HepG2 (cell line): Measurements from ENCODE around the gene BIRC6. TPM values are rescaled to one million over a fixed set of nuclear protein-coding genes. Genes with fewer than 3 reads are reported as not detected.

Experiments
- CENPX ChIP-seq: sonication (generic); formaldehyde crosslinking; IDR thresholded peaks from 2 replicates; pipeline ENCODE4 v1.9.0; 2021; ENCODE audit warnings: mild to moderate bottlenecking, missing genetic modification reagents, moderate library complexity
- DR1 ChIP-seq: sonication (generic); formaldehyde crosslinking; IDR thresholded peaks from 2 replicates; pipeline ENCODE4 v1.8.0; 2021; ENCODE audit warnings: mild to moderate bottlenecking, missing genetic modification reagents, inconsistent platforms
- KLF13 ChIP-seq: sonication (generic); formaldehyde crosslinking; IDR thresholded peaks from 2 replicates; pipeline ENCODE4 v1.4.0; 2020; ENCODE audit warnings: mild to moderate bottlenecking, missing genetic modification reagents
- MAZ ChIP-seq, 2 experiments: sonication (generic) in 1 of 2; formaldehyde crosslinking in 1 of 2; IDR thresholded peaks; 2 replicates each; pipeline versions ENCODE4 v1.5.0 to v1.6.1; 2012 to 2020; ENCODE audit warnings: low read depth in 2 of 2, mild to moderate bottlenecking in 2 of 2, borderline replicate concordance in 1 of 2, improper control_type of control experiment in 1 of 2, low read length in 1 of 2, missing genetic modification reagents in 1 of 2, moderate library complexity in 1 of 2
- MIER2 ChIP-seq: IDR thresholded peaks from 2 replicates; pipeline ENCODE4 v1.6.1; 2016; ENCODE audit warnings: missing biosample characterization, missing genetic modification reagents
- NAIF1 ChIP-seq: sonication (generic); formaldehyde crosslinking; IDR thresholded peaks from 2 replicates; pipeline ENCODE4 v1.5.0; 2020; ENCODE audit warnings: mild to moderate bottlenecking, missing genetic modification reagents, borderline replicate concordance
- NFYC ChIP-seq: IDR thresholded peaks from 2 replicates; pipeline ENCODE4 v1.6.1; 2016; ENCODE audit warnings: missing genetic modification reagents, missing compliant biosample characterization
- YEATS4 ChIP-seq: sonication (generic); formaldehyde crosslinking; IDR thresholded peaks from 2 replicates; pipeline ENCODE4 v1.4.0; 2020; ENCODE audit warnings: missing genetic modification reagents, borderline replicate concordance
- ZKSCAN8 ChIP-seq: IDR thresholded peaks from 2 replicates; pipeline ENCODE4 v1.6.1; 2016; ENCODE audit warnings: borderline replicate concordance, missing genetic modification reagents, missing compliant biosample characterization
- ZNF121 ChIP-seq: sonication (generic); formaldehyde crosslinking; IDR thresholded peaks from 2 replicates; pipeline ENCODE4 v1.5.0; 2020; ENCODE audit warnings: mild to moderate bottlenecking, missing genetic modification reagents
- ZNF431 ChIP-seq: sonication (generic); formaldehyde crosslinking; IDR thresholded peaks from 2 replicates; pipeline ENCODE4 v1.9.0; 2022; ENCODE audit warnings: missing genetic modification reagents, low read depth, mild to moderate bottlenecking, borderline replicate concordance
- ZNF543 ChIP-seq: sonication (generic); formaldehyde crosslinking; IDR thresholded peaks from 2 replicates; pipeline ENCODE4 v1.4.0; 2020; ENCODE audit warnings: mild to moderate bottlenecking, missing genetic modification reagents
- ZNF780A ChIP-seq: sonication (generic); formaldehyde crosslinking; IDR thresholded peaks from 2 replicates; pipeline ENCODE4 v1.8.0; 2022; ENCODE audit warnings: mild to moderate bottlenecking, missing genetic modification reagents, moderate library complexity
- ZSCAN25 ChIP-seq: sonication (generic); formaldehyde crosslinking; IDR thresholded peaks from 2 replicates; pipeline ENCODE4 v1.8.0; 2022; ENCODE audit warnings: mild to moderate bottlenecking, missing genetic modification reagents
- polyA plus RNA-seq, 8 experiments: library from polyadenylated mRNA; depleted of rRNA in 3 of 8; stranded (reverse) in 7 of 8; unstranded in 1 of 8; fragments of >200 nt; fragmentation: Illumina TruSeq in 4 of 8; extraction: Trizol in 4 of 8; gene quantifications; 2 replicates each; pipeline versions ENCODE4 v1.2.1 to v1.2.3, GENCODE V29; 2011 to 2016; ENCODE audit warnings: low read depth in 4 of 8, missing spikeins in 1 of 8, mixed read lengths in 1 of 8; ENCODE audit not compliant: insufficient read depth in 1 of 8
- total RNA-seq, 5 experiments: library from RNA; depleted of rRNA; stranded (reverse); fragments of >200 nt; fragmentation: Illumina TruSeq; extraction: Trizol; gene quantifications; 2 replicates each; pipeline ENCODE4 v1.2.3, GENCODE V29; 2016; ENCODE audit warnings: low read depth in 1 of 5
- TF ChIP-seq, protein P1 (sequence below): IDR thresholded peaks from 2 replicates; pipeline ENCODE4 v1.6.1; 2016; ENCODE audit warnings: missing compliant biosample characterization, missing genetic modification reagents, borderline replicate concordance
- TF ChIP-seq, protein P2 (sequence below): sonication (generic); formaldehyde crosslinking; IDR thresholded peaks from 2 replicates; pipeline ENCODE4 v1.8.0; 2023; ENCODE audit warnings: mild to moderate bottlenecking, missing genetic modification reagents
- TF ChIP-seq, protein P3 (sequence below): IDR thresholded peaks from 2 replicates; pipeline ENCODE4 v1.6.1; 2012; ENCODE audit warnings: low read depth, low read length, improper control_type of control experiment
- TF ChIP-seq, protein P4 (sequence below): sonication (generic); formaldehyde crosslinking; IDR thresholded peaks from 2 replicates; pipeline ENCODE4 v1.8.1; 2022; ENCODE audit warnings: mild to moderate bottlenecking, missing genetic modification reagents
- TF ChIP-seq, protein P5 (sequence below): sonication (generic); formaldehyde crosslinking; IDR thresholded peaks from 2 replicates; pipeline ENCODE4 v1.4.0; 2020; ENCODE audit warnings: low read depth, missing genetic modification reagents

The BIRC6 gene
- total and polyA plus RNA-seq, 2 of the 13 experiments (the other 11 are each of a cell fraction or from before 2014, with no cell fraction given) = 65.6 to 120 TPM

DNA sequence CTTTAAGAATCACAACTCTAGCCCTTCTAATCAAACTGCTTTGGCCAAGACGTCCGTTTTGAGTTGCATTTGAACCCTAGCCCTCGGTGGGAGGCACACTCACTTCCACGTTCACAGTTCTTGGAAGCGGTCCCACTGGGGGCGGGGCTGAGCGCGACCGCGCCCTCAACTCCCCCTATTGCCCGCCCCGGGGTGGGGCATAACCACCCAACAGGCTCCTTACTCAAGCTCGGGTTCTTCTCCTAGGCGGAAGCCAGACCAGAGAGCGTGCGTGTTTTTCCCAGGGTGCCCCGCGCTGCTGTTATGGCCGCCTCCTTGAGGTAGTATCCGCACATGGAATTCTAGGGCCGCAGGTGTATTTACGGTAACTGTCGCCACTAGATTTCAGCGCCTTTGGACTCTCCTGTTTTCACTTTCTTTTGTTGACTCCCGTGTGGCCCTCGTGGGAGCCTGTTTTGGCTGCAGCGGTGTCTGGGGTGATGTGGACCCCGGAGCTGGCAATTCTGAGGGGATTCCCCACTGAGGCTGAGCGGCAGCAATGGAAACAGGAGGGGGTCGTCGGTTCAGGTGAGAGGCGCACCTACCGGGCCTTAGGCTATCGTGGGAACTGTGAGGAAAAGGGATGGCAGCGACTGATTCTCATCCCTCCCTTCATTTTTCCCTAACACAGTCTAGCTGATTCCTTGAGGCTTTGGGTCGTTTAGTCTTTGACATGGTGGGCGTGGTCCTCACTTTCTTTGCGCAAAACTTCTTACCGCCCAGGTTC is 271.2 kb downstream of the BIRC6 start, which contains the start of gene TTC27 (continued):
- TF ChIP-seq, protein P1, sequence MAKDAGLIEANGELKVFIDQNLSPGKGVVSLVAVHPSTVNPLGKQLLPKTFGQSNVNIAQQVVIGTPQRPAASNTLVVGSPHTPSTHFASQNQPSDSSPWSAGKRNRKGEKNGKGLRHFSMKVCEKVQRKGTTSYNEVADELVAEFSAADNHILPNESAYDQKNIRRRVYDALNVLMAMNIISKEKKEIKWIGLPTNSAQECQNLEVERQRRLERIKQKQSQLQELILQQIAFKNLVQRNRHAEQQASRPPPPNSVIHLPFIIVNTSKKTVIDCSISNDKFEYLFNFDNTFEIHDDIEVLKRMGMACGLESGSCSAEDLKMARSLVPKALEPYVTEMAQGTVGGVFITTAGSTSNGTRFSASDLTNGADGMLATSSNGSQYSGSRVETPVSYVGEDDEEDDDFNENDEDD (CRISPR knock-in tag) = peak; percentile 38; the same call in 1 of the 2 replicates
- TF ChIP-seq NAIF1 (CRISPR knock-in tag) (no peak; the same call in 1 of the 2 replicates), MIER2 (0 out of 2 replicates have a peak, but pooled peaks have one; percentile 9), YEATS4 (CRISPR knock-in tag) (peak; percentile 86), ZSCAN25 (CRISPR knock-in tag) (no peak), CENPX (CRISPR knock-in tag) (no peak), ZNF121 (peak; percentile 46), MAZ (IDR thresholded peaks at IDR 0.05; ENCODE audit: borderline replicate concordance, low read depth, low read length) (peak; percentile 82), MAZ (CRISPR knock-in tag; IDR thresholded peaks at IDR 0.05; ENCODE audit: low read depth) (no peak), ZNF780A (no peak), ZKSCAN8 (CRISPR knock-in tag) (peak; percentile 28; the same call in 1 of the 2 replicates), KLF13 (CRISPR knock-in tag) (peak; percentile 60; the same call in 1 of the 2 replicates), DR1 (CRISPR knock-in tag) (no peak), ZNF431 (CRISPR knock-in tag) (no peak; the same call in 1 of the 2 replicates), NFYC (peak; percentile 25; the same call in 1 of the 2 replicates), ZNF543 (CRISPR knock-in tag) (no peak; the same call in 1 of the 2 replicates)
- TF ChIP-seq, protein P2, sequence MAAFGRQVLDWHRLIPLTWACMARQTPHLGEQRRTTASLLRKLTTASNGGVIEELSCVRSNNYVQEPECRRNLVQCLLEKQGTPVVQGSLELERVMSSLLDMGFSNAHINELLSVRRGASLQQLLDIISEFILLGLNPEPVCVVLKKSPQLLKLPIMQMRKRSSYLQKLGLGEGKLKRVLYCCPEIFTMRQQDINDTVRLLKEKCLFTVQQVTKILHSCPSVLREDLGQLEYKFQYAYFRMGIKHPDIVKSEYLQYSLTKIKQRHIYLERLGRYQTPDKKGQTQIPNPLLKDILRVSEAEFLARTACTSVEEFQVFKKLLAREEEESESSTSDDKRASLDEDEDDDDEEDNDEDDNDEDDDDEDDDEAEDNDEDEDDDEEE (CRISPR knock-in tag) = no peak
- TF ChIP-seq, protein P3, sequence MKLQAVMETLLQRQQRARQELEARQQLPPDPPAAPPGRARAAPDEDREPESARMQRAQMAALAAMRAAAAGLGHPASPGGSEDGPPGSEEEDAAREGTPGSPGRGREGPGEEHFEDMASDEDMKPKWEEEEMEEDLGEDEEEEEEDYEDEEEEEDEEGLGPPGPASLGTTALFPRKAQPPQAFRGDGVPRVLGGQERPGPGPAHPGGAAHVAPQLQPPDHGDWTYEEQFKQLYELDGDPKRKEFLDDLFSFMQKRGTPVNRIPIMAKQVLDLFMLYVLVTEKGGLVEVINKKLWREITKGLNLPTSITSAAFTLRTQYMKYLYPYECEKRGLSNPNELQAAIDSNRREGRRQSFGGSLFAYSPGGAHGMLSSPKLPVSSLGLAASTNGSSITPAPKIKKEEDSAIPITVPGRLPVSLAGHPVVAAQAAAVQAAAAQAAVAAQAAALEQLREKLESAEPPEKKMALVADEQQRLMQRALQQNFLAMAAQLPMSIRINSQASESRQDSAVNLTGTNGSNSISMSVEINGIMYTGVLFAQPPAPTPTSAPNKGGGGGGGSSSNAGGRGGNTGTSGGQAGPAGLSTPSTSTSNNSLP = 0 out of 2 replicates have a peak, but pooled peaks have one; percentile 4
- TF ChIP-seq, protein P4, sequence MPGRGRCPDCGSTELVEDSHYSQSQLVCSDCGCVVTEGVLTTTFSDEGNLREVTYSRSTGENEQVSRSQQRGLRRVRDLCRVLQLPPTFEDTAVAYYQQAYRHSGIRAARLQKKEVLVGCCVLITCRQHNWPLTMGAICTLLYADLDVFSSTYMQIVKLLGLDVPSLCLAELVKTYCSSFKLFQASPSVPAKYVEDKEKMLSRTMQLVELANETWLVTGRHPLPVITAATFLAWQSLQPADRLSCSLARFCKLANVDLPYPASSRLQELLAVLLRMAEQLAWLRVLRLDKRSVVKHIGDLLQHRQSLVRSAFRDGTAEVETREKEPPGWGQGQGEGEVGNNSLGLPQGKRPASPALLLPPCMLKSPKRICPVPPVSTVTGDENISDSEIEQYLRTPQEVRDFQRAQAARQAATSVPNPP (CRISPR knock-in tag) = no peak
- TF ChIP-seq, protein P5, sequence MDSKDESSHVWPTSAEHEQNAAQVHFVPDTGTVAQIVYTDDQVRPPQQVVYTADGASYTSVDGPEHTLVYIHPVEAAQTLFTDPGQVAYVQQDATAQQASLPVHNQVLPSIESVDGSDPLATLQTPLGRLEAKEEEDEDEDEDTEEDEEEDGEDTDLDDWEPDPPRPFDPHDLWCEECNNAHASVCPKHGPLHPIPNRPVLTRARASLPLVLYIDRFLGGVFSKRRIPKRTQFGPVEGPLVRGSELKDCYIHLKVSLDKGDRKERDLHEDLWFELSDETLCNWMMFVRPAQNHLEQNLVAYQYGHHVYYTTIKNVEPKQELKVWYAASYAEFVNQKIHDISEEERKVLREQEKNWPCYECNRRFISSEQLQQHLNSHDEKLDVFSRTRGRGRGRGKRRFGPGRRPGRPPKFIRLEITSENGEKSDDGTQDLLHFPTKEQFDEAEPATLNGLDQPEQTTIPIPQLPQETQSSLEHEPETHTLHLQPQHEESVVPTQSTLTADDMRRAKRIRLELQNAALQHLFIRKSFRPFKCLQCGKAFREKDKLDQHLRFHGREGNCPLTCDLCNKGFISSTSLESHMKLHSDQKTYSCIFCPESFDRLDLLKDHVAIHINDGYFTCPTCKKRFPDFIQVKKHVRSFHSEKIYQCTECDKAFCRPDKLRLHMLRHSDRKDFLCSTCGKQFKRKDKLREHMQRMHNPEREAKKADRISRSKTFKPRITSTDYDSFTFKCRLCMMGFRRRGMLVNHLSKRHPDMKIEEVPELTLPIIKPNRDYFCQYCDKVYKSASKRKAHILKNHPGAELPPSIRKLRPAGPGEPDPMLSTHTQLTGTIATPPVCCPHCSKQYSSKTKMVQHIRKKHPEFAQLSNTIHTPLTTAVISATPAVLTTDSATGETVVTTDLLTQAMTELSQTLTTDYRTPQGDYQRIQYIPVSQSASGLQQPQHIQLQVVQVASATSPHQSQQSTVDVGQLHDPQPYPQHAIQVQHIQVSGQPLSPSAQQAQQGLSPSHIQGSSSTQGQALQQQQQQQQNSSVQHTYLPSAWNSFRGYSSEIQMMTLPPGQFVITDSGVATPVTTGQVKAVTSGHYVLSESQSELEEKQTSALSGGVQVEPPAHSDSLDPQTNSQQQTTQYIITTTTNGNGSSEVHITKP = peak; percentile 52; the same call in 1 of the 2 replicates
